ENCODE data around the gene ANKS3.

DNA sequence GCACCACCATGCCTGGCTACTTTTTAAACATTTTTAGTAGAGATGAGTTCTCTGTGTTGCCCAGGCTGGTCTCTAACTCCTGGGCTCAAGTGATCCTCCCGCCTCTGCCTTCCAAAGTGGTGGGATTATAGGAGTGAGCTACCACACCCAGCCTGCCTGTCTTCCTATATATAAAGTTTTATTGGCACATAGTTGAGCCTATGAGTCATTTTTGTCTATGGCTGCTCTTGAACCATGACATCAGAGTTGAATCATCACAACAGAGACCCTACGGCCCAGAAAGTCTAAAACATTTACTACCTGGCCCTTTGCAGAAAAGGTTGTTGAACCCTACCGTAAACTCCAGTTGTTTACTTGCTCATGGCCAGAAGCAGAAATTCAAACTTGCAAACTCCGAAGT is 46.2 kb upstream of the ANKS3 start:
- TF ChIP-seq POLR2A (IDR thresholded peaks at IDR 0.05; ENCODE audit: extremely low read depth, insufficient read length) (no peak), MAX (IDR thresholded peaks at IDR 0.05; ENCODE audit: low read depth, low read length) (no peak), CTCF (IDR thresholded peaks at IDR 0.05; ENCODE audit: low read depth, low read length) (no peak), MYC (IDR thresholded peaks at IDR 0.05; ENCODE audit: low read depth, low read length) (no peak)

Measured in NB4 (cell line).